Measurements from ENCODE around the gene ST14.
"Not testable (repeated sequence)": the region's sequence is repeated elsewhere in the genome, so short reads cannot be mapped to it uniquely, and the experiment has no call there.

Gene ST14

GRCh38 chr11:130211144-130211543, 51.6 kb downstream of the ST14 start:
- no peak for DNase-seq

GRCh38 chr11:130211781-130212401, 52.3 kb downstream of the ST14 start:
- no peak for DNase-seq

- no peak for DNase-seq
Measured at GRCh38 chr11:130212431-130212961, 52.9 kb downstream of the ST14 start.

GRCh38 chr11:130213143-130213978, 53.8 kb downstream of the ST14 start:
- peak; percentile 21 to 42 for DNase-seq

DNA sequence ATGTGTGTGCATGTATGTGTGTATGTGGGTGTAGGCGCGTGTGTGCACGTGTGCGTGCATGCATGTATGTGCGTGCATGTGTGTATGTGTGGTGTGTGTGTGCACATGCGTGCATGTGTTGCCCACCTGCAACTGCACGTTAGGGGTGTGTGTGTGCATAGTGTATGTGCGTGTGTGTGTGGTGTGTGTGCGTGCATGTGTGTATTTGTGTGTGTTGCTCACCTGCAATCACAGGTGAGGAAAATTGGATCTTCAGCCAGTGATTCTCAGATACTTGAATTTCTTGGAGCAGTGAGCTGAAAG, 54.3 kb downstream of the ST14 start:
- DNase-seq, result no peak

- no peak for DNase-seq
Measured at GRCh38 chr11:130214861-130215530, 55.4 kb downstream of the ST14 start.

DNA sequence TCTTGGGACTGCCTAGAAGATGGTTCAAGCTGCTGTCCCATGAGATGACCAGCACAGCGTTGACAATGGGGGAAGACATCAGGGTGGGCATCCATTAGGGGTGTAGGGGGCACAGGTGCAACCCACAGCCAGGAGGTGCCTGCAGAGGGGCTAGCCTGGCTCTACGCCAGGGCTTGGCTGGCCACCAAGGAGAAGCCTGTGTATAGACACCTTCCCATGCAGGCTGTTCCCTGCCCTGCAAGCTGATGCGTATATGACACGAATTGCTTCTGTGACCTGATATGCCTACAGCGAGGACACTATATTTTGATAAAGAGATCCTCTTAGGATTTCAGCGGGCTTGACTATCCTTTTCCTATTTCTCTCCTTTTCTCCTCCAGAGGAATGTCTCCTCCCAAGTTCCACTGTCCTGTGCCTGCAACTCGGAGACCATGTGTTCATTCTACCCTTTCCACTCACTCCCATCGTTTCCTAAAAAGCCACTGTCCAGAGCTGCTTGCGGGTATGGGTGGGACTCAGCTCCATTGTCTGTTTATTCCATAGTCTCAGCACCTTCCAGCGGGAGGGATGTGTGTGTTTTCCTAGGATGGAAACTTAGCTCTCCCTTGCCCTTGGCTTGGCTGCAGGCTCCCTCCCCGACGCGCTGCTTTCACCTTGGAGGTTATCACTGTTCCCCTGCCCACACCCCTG, 56.1 kb downstream of the ST14 start:
- no peak for DNase-seq

DNA sequence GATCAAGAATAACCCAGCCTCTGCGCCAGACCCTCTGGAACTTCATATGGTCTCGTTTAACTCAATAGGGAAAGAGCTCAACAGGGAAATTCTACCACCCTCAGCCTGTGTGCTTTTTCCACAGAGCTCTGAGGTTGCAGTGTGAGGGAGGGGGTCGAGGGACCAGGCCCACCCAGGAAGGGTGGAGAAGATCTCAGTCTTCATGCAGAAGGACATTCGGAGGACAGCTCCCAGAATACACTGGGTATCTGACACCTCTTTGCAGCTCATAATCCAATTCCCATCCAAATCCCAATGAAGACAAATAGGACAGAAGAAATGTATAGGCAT, 56.6 kb downstream of the ST14 start:
- DNase-seq, result no peak

GRCh38 chr11:130216591-130217132, 57.1 kb downstream of the ST14 start:
- no peak for DNase-seq

GRCh38 chr11:130217133-130218031, 57.8 kb downstream of the ST14 start:
- no peak for DNase-seq

DNA sequence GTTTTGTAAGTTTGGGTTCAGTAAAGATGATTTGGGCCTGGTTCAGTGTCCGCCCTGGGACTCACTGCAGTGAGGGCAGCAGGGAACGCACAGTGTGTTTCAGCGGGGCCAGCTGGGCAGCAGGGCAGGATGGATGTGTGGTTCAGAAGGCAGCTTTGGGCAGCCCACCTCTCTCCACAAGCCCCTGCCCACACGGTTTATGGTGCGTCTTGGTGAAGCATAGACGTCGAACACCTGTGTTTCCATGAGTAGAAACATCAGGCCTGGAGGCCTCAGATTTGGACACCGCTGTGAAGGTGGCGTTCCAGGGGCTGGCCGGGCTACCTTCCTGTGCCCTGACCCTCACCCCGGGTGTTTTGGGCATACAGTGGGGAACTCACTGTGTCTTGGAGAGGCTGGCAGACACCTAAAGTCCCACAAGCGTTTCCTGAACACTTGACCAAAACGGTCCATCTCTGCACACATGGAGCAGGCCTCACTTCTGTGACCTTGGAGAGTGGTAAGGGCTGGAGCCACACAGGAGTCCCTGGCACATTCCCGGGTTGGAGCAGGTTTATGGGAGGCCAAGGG, 59.0 kb downstream of the ST14 start:
- DNase-seq, result no peak

- no peak for DNase-seq
Measured at GRCh38 chr11:130219148-130219547, 59.6 kb downstream of the ST14 start.

DNA sequence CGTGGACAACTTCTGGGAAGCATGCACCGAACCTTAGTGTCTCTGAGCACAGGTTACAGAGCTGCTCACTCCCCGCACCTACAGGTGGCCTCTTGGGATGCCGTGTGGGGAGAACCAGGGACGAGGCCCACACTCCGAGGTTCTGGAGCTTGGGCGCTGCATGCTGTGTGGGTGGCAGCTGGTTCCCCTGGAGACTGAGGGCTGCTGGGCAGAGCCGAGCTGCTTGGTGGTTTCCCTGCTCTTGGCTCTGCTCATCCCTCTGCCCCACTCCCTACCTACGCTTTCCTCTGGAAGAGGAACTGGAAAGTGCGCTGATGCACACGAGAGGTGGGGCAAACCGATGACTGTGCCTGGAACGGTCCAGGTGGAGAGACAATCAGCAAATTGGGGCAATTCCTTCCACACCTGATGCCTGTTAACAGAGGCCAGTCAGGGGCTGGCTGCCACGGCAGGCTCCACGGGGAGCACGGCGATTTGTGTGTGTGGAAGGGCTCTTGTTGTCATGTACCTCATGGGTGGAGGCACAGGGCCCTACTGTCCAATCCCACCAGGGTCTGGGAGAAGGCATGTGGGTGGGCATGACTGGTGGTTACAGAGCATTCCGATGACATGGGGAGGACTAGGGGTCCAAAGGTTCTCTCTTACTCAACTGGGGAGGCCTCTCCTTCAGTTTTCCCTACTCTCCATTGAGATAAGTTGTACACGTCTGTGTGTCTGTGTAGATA, 60.9 kb downstream of the ST14 start:
- no peak for DNase-seq

DNA sequence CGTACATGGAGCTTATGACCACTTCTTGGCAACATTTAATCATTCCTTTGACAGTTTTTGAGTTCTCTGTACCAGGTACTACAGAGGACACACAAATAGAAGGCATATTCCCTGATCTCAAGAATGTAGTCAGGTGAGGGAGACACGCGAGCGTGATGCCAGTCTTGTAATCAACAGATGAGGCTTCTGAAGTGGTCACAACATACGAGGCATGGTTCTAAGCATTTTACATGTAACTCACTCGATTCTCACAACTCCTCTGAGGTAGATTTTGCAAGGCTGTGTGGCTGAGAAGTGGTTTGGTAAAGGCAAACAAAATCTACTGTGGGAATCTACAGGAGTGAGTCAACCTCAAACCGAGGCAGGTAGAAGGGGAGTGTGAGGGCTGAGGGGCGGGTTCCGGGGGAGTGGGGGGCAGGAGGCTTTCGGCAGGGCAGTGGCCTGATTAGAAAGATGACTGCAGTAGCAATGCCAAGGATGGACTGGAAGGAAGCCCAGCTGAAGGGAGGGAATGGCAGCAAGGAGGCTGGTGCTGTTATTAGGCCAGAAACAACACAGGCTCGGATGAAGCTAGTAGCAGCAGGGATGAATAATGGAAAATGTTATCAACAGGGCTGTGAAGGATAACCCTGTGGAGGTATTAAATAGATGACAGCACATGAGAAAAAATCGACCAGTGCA, 63.8 kb downstream of the ST14 start:
- no peak for DNase-seq

GRCh38 chr11:130227373-130227772, 67.8 kb downstream of the ST14 start:
- no peak for DNase-seq

DNA sequence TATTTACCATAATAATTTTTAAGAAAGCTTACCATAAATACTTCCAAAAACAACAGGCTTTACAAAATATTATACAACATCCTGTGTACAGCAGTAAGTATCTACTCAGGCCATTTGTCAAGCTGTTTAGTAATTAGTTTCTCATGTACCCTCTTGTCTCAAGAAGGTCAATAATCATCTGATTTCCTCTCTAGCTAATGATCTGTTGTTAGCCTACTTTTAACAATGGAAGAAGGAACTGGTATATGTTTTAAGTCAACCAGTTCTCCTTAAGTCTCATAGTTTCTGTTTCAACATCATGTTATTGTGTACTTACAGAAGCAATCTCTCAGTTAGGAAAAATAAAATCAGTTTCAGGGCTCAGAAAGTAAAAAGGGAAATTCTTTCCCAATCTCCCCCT, 73.9 kb downstream of the ST14 start:
- DNase-seq, result not testable (repeated sequence)

GRCh38 chr11:130233888-130234287, 74.3 kb downstream of the ST14 start:
- not testable (repeated sequence) for DNase-seq

GRCh38 chr11:130234315-130234714, 74.7 kb downstream of the ST14 start:
- DNase-seq, result no peak

DNA sequence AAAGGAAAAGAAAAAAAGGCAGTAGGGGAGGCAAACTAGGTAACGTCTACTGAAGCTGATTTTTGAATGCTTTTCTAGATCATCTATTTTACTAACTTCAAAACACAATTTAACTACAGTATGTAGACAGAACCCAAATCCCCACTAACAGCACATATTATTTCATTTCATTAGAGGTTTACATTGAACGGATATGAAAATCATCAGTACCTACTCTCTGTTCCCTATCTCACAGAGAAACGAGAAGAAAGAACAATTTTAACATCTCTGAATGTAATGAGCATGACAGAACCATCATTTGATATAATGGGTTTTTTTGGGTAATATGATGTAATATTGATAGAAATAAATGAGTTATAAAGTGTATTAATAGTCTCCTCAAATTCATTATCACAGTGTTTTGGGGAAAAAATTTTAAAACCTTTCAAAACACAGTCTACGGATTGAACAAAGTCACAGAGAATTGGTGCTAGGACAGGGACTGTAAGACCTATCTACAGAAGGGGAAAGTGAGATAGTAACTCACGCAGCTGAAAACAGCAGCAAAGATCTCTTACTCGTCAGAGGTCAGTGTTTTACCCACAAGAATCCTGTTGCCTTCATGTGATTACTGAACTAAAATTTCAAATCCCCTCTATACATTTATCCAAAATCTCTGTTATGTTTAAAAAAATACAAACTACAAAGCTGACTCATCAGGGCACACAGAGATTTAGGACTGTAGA, 77.9 kb downstream of the ST14 start:
- no peak for DNase-seq

GRCh38 chr11:130241713-130242112, 82.1 kb downstream of the ST14 start:
- no peak for DNase-seq
